ENCODE measurements around the gene CCND1.

The CCND1 gene

GRCh38 chr11:69653406-69653960, 12.5 kb downstream of the CCND1 start:
- DNase-seq (ENCODE audit: low read depth): no peak
- no peak overlapping the region for H3K4me3 ChIP-seq (ENCODE audit: low read depth, low read length)
- TF ChIP-seq CTCF (IDR thresholded peaks at IDR 0.05; ENCODE audit: insufficient read depth, low read depth, low read length, missing control alignments): no peak

- TF ChIP-seq CTCF (IDR thresholded peaks at IDR 0.05; ENCODE audit: insufficient read depth, low read depth, low read length, missing control alignments): no peak
- H3K4me3 ChIP-seq (ENCODE audit: low read depth, low read length): no peak overlapping the region
- DNase-seq (ENCODE audit: low read depth): no peak
These were observed 13.2 kb downstream of the CCND1 start for GRCh38 chr11:69654001-69654659.

- no peak for DNase-seq (ENCODE audit: low read depth)
- TF ChIP-seq CTCF (IDR thresholded peaks at IDR 0.05; ENCODE audit: insufficient read depth, low read depth, low read length, missing control alignments): no peak
- no peak overlapping the region for H3K4me3 ChIP-seq (ENCODE audit: low read depth, low read length)
These were observed 13.9 kb downstream of the CCND1 start for GRCh38 chr11:69654660-69655478.

GRCh38 chr11:69655479-69656428, 14.8 kb downstream of the CCND1 start:
- H3K4me3 ChIP-seq (ENCODE audit: low read depth, low read length): no peak overlapping the region
- DNase-seq (ENCODE audit: low read depth): no peak
- no peak for TF ChIP-seq CTCF (IDR thresholded peaks at IDR 0.05; ENCODE audit: insufficient read depth, low read depth, low read length, missing control alignments)

GRCh38 chr11:69656536-69657455, 15.8 kb downstream of the CCND1 start:
- no peak for DNase-seq (ENCODE audit: low read depth)
- no peak overlapping the region for H3K4me3 ChIP-seq (ENCODE audit: low read depth, low read length)
- no peak for TF ChIP-seq CTCF (IDR thresholded peaks at IDR 0.05; ENCODE audit: insufficient read depth, low read depth, low read length, missing control alignments)
